Colonic mucosa (tissue), 4 donors: ENCODE results near the gene VAMP2. TPM values are rescaled to one million over a fixed set of nuclear protein-coding genes. Genes with fewer than 3 reads are reported as not detected.

Source experiments
- DNase-seq: peaks from one replicate; pipeline ENCODE4 v3.0.0-alpha.2; 2020
- H3K27ac ChIP-seq: fragments of 200-600 bp; one replicate; pipeline ENCODE4 v1.8.0; 2021
- H3K27me3 ChIP-seq: fragments of 200-600 bp; one replicate; pipeline ENCODE4 v1.8.0; 2021
- H3K36me3 ChIP-seq: fragments of 200-600 bp; one replicate; pipeline ENCODE4 v1.8.0; 2021
- H3K4me1 ChIP-seq: fragments of 200-600 bp; one replicate; pipeline ENCODE4 v1.8.0; 2021; ENCODE audit warnings: mild to moderate bottlenecking
- H3K4me3 ChIP-seq: fragments of 200-600 bp; one replicate; pipeline ENCODE4 v1.8.0; 2021
- H3K9ac ChIP-seq, 2 donors: one replicate each; pipeline ENCODE4 v1.7.0; 2013; ENCODE audit warnings: control low read depth in 2 of 2, low read depth in 2 of 2, low read length in 2 of 2
- H3K9me3 ChIP-seq: fragments of 200-600 bp; one replicate; pipeline ENCODE4 v1.8.0; 2021
- CTCF ChIP-seq: fragments of 200-600 bp; IDR thresholded peaks from one replicate; pipeline ENCODE4 v1.8.0; 2022; ENCODE audit warnings: antibody characterized with exemption, mild to moderate bottlenecking
- intact Hi-C: fragments of 100-400 bp; cut with DNase I; formaldehyde crosslinking; loops from one replicate; pipeline ENCODE4 v1.14.1; 2022
- total RNA-seq, 2 donors: library from RNA; stranded (reverse); fragmentation: NEBNext Ultra II Directional in 1 of 2; extraction: Animal tissue kit (Norgen Biotek cat#: 25700) in 1 of 2; gene quantifications; one replicate each; pipeline ENCODE4 v1.2.1, GENCODE V29; 2021
- donor health status: healthy.
- donor health status: DM: no; HTN: no; CAD: no.
- donor health status: DM: no; HTN: no; CAD: no.

Gene VAMP2
- total RNA-seq, 2 donors from 2014 or later = 34.0 to 38.8 TPM

GRCh38 chr17:8119581-8120519 is 42.9 kb downstream of the VAMP2 start:
- intact Hi-C loops = loop anchor here (2.0 to 5.0 kb wide), 2 partner anchors 48 to 67 kb away; no protein-coding TSS in a partner anchor
- no peaks in the 10 kb centered on the region for H3K9me3 ChIP-seq
- H3K9ac ChIP-seq = peak overlapping the region; percentile 15 to 24
- no peaks in the 10 kb centered on the region for H3K36me3 ChIP-seq
- H3K4me3 ChIP-seq = peak overlapping the region; percentile 50
- peak; percentile 94 for DNase-seq
- peaks cover 47% of the 10 kb centered on the region for H3K4me1 ChIP-seq
- TF ChIP-seq CTCF = no peak
- H3K27ac ChIP-seq = peak overlapping the region; percentile 56
- H3K27me3 ChIP-seq = peaks cover 57% of the 10 kb centered on the region

GRCh38 chr17:8118769-8119580 is 43.8 kb downstream of the VAMP2 start:
- Histone ChIP-seq H3K4me3 (peak overlapping the region; percentile 45), H3K9ac (peak overlapping the region; percentile 56 to 75), H3K4me1 (peaks cover 39% of the 10 kb centered on the region), H3K27ac (peak overlapping the region; percentile 56), H3K36me3 (no peaks in the 10 kb centered on the region), H3K27me3 (peaks cover 52% of the 10 kb centered on the region), H3K9me3 (no peaks in the 10 kb centered on the region)
- TF ChIP-seq CTCF = peak; percentile 91
- peak; percentile 90 for DNase-seq
- intact Hi-C loops = loop anchor here (5.0 kb wide), 1 partner anchor 47 kb away; no protein-coding TSS in a partner anchor

- peaks cover 31% of the 10 kb centered on the region for H3K4me1 ChIP-seq
- no peaks in the 10 kb centered on the region for H3K36me3 ChIP-seq
- no peaks in the 10 kb centered on the region for H3K9me3 ChIP-seq
- peaks cover 48% of the 10 kb centered on the region for H3K27me3 ChIP-seq
- DNase-seq = peak; percentile 36
- H3K27ac ChIP-seq = peak within 1 kb of the TSS; percentile 56
- no peak for TF ChIP-seq CTCF
- H3K9ac ChIP-seq = peak within 1 kb of the TSS; percentile 56 to 75
- peak within 1 kb of the TSS; percentile 45 for H3K4me3 ChIP-seq
- intact Hi-C loops = loop anchor here (5.0 kb wide), 1 partner anchor 46 kb away; no protein-coding TSS in a partner anchor
Measured at GRCh38 chr17:8117980-8118768, 44.6 kb downstream of the VAMP2 start, which contains the start of gene ALOXE3. Gene ALOXE3 (minus strand): TSS chr17:8118514. CDS start chr17:8117990, 524 bp downstream.

GRCh38 chr17:8117367-8117979 is 45.3 kb downstream of the VAMP2 start:
- Histone ChIP-seq H3K4me3 (peak overlapping the region; percentile 45), H3K27me3 (peaks cover 41% of the 10 kb centered on the region), H3K9ac (peak overlapping the region; percentile 3 to 38), H3K9me3 (no peaks in the 10 kb centered on the region), H3K36me3 (no peaks in the 10 kb centered on the region), H3K27ac (no peak overlapping the region), H3K4me1 (peaks cover 24% of the 10 kb centered on the region)
- no peak for DNase-seq
- intact Hi-C loops = loop anchor here (5.0 kb wide), 1 partner anchor 45 kb away; no protein-coding TSS in a partner anchor
- no peak for TF ChIP-seq CTCF
